Thymus (tissue), 11 donors: ENCODE data around the gene NCL. TPM values are rescaled to one million over a fixed set of nuclear protein-coding genes. Genes with fewer than 3 reads are reported as not detected.
"Not testable (repeated sequence)": the region's sequence is repeated elsewhere in the genome, so short reads cannot be mapped to it uniquely, and the experiment has no call there.

ENCODE experiments used
- DNase-seq, 9 donors: peaks; one replicate each; pipeline ENCODE4 v3.0.0-alpha.2; 2013; ENCODE audit warnings: low spot score in 9 of 9, low read depth in 6 of 9, missing footprints in 1 of 9
- H3K27ac ChIP-seq, 2 donors: one replicate each; pipeline ENCODE4 v1.5.1; 2013; ENCODE audit warnings: control low read depth in 1 of 2, low read depth in 1 of 2, low read length in 1 of 2, mild to moderate bottlenecking in 1 of 2, moderate library complexity in 1 of 2
- H3K27me3 ChIP-seq, 2 donors: one replicate each; pipeline ENCODE4 v1.5.1; 2013; ENCODE audit warnings: low read length in 1 of 2; ENCODE audit not compliant: control insufficient read depth in 2 of 2, insufficient read depth in 1 of 2
- H3K36me3 ChIP-seq, 2 donors: one replicate each; pipeline ENCODE4 v1.5.1; 2013; ENCODE audit warnings: low read length in 1 of 2, mild to moderate bottlenecking in 1 of 2, moderate library complexity in 1 of 2; ENCODE audit not compliant: control insufficient read depth in 2 of 2, insufficient read depth in 2 of 2
- H3K4me1 ChIP-seq, 2 donors: one replicate each; pipeline ENCODE4 v1.5.1; 2013; ENCODE audit warnings: low read length in 2 of 2; ENCODE audit not compliant: control insufficient read depth in 2 of 2, insufficient read depth in 2 of 2
- H3K4me3 ChIP-seq, 2 donors: one replicate each; pipeline ENCODE4 v1.5.1; 2013; ENCODE audit warnings: low read length in 2 of 2, control low read depth in 1 of 2, mild to moderate bottlenecking in 1 of 2
- H3K9me3 ChIP-seq, 2 donors: one replicate each; pipeline ENCODE4 v1.5.1; 2013; ENCODE audit warnings: low read length in 1 of 2, mild to moderate bottlenecking in 1 of 2; ENCODE audit not compliant: control insufficient read depth in 2 of 2, insufficient read depth in 1 of 2
- WGBS: extraction: QIAGEN DNeasy Blood & Tissue Kit; methylation state at CpG from one replicate; pipeline ENCODE4 v1.1.7; 2013; 5-methylcytosine and 5-hydroxymethylcytosine counted together
- polyA plus RNA-seq: library from polyadenylated mRNA; stranded (reverse); fragments of 200-250 nt; gene quantifications from one replicate; pipeline ENCODE4 v1.2.3, GENCODE V29; 2013
- total RNA-seq: library from RNA; stranded (reverse); fragments of 120-200 nt; gene quantifications from one replicate; pipeline ENCODE4 v1.2.4, GENCODE V29; 2013
- donor health status: healthy.

Gene NCL
- total and polyA plus RNA-seq, 2 donors, result 177 to 185 TPM

DNA sequence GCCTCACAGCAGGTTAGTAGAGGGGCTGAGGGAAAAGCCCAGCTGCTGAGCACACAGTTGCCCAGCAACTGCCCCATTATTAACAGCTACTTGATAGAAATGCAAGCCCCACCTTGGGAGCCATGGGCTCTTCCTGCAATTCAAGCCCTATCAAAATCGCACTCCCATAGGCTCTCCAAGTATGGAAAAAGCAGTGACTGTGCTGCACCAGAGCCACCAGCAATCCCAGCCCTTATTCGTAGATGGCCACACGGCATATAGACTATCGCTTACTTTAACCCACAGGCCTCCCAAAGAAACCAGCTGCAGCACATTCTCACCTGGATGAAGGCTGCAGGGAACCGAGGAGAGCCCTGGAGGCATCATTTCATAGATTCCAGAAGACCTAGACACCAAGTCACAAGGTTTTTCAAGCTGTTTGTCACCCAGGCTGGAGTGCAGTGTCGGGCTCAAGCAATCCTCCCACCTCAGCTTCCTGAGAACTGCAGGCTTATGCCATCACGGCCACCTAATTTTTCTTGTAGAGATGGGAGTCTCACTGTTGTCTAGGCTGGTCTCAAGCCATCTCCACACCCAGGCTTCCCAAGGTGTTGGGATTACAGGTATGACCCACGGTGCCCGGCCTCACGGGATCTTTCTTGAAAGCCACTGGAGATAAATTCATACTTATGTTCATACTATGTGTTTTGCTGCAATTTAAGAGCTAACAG lies 11.3 kb downstream of the NCL start:
- Histone ChIP-seq H3K27ac (peak overlapping the region; percentile 3 to 5), H3K36me3 (peaks cover 44 to 65% of the 10 kb centered on the region in 2 donors), H3K27me3 (no peaks in the 10 kb centered on the region), H3K4me1 (no peaks in the 10 kb centered on the region), H3K9me3 (peaks cover 0 to 3% of the 10 kb centered on the region in 2 donors), H3K4me3 (no peak overlapping the region)
- DNase-seq, result no peak
- WGBS, result 95% methylated on average over 10 of the region's 10 CpGs

DNA sequence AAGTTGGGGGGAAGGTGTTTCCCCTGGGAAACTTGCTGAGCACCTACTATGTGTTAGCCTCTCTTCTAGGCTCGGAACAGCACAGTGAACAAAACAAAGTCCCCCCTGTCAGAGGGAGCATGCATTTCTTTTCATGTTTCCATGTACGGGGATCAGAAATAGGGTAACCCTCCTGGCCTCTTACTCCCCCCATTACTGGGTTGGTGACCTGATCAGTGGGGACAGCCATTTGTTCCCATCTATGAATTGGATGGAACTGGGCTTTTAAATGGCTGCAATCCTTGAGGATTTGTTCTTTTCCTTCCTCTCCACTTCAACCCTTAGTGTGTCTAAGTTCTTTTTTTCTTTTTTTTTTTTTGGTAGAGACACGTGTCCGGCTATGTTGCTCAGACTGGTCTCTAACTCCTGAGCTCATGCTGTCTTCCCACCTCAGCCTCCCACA lies 13.7 kb downstream of the NCL start:
- Histone ChIP-seq H3K4me3 (no peak overlapping the region), H3K27me3 (no peaks in the 10 kb centered on the region)
- 93% methylated on average over 4 of the region's 4 CpGs for WGBS

DNA sequence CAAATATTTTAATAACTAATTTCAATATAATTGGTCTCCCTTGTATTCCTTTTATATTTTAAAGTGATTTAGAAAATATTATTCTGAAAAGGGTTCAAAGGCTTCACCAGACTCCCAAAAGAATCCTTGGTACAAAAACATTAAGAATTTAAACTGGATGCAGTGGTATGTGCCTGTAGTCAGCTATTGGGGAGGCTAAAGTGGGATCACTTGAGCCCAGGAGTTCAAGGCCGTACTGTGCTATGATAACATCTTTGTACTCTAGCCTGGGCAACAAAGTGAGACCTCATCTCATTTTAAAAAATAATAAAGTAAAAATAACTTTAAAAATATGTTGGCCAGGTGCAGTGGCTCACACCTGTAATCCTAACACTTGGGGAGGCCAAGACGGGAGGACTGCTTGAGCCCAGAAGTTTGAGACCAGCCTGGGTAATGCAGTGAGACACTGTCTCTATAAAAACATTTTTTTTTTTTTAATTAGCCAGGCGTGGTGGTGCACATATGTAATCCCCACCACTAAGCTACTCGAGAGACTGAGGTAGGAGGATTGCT lies 14.7 kb downstream of the NCL start:
- no peak for DNase-seq

More for the DNA sequence above, 13.7 kb downstream of the NCL start:
- Histone ChIP-seq H3K9me3 (peaks cover 0 to 3% of the 10 kb centered on the region in 2 donors), H3K36me3 (peaks cover 29 to 41% of the 10 kb centered on the region in 2 donors), H3K4me1 (no peaks in the 10 kb centered on the region), H3K27ac (no peak overlapping the region)
- DNase-seq, result no peak

DNA sequence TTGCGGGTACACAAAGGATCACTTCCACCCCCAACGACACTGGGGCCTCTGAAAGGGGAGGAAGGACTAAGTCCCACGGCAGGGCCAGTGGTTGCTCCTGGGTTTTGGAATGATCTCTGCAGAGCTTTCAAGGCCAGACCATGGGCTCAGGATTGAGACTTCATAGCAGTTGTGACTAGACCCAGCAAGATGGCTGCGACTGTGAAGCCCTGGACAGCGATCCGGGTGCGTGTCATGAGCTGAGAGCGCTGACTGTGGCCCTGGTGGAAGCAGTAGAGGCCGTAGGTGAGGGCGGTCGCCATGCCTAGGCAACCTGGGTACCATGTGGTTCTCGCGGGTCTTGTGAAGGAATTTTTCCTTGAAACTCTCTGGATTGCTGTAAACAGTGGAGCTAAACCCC lies 27.3 kb downstream of the NCL start:
- no peak for DNase-seq
- Histone ChIP-seq H3K27me3 (no peaks in the 10 kb centered on the region), H3K4me3 (no peak overlapping the region), H3K36me3 (no peaks in the 10 kb centered on the region), H3K4me1 (no peaks in the 10 kb centered on the region), H3K9me3 (peaks cover 0 to 3% of the 10 kb centered on the region in 2 donors), H3K27ac (no peak overlapping the region)
- WGBS, result 97% methylated on average over 13 of the region's 13 CpGs

More for the DNA sequence above, 14.7 kb downstream of the NCL start:
- Histone ChIP-seq H3K36me3 (peaks cover 20 to 31% of the 10 kb centered on the region in 2 donors), H3K4me3 (no peak overlapping the region), H3K9me3 (peaks cover 0 to 3% of the 10 kb centered on the region in 2 donors), H3K4me1 (no peaks in the 10 kb centered on the region), H3K27ac (no peak overlapping the region), H3K27me3 (no peaks in the 10 kb centered on the region)
- 96% methylated on average over 4 of the region's 4 CpGs for WGBS

GRCh38 chr2:231433990-231434389 lies 30.3 kb downstream of the NCL start:
- Histone ChIP-seq H3K9me3 (peaks cover 0 to 6% of the 10 kb centered on the region in 2 donors), H3K27ac (no peak overlapping the region), H3K36me3 (no peaks in the 10 kb centered on the region), H3K4me1 (no peaks in the 10 kb centered on the region), H3K27me3 (no peaks in the 10 kb centered on the region), H3K4me3 (no peak overlapping the region)
- WGBS, result 93% methylated on average over 8 of the region's 8 CpGs
- no peak for DNase-seq

- Histone ChIP-seq H3K36me3 (no peaks in the 10 kb centered on the region), H3K4me1 (no peaks in the 10 kb centered on the region), H3K4me3 (no peak overlapping the region), H3K9me3 (peaks cover 0 to 6% of the 10 kb centered on the region in 2 donors), H3K27me3 (no peaks in the 10 kb centered on the region), H3K27ac (no peak overlapping the region)
- 97% methylated on average over 4 of the region's 4 CpGs for WGBS
- DNase-seq, result no peak
Observed at GRCh38 chr2:231431606-231432005, 32.7 kb downstream of the NCL start.

DNA sequence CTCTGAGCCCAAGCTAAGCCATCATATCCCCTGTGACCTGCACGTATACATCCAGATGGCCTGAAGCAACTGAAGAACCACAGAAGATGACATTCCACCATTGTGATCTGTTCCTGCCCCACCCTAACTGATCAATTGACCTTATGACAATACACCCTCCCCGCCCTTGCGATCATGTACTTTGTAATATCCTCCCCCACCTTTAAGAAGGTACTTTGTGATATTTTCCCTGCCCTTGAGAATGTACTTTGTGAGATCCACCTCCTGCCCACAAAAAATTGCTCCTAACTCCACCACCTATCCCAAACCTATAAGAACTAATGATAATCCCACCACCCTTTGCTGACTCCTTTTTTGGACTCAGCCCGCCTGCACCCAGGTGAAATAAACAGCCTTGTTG lies 33.8 kb downstream of the NCL start:
- H3K36me3 ChIP-seq, H3K4me3 ChIP-seq, H3K9me3 ChIP-seq, H3K27me3 ChIP-seq, H3K27ac ChIP-seq, H3K4me1 ChIP-seq, DNase-seq: not testable (repeated sequence)
- 94% methylated on average over 4 of the region's 4 CpGs for WGBS

DNA sequence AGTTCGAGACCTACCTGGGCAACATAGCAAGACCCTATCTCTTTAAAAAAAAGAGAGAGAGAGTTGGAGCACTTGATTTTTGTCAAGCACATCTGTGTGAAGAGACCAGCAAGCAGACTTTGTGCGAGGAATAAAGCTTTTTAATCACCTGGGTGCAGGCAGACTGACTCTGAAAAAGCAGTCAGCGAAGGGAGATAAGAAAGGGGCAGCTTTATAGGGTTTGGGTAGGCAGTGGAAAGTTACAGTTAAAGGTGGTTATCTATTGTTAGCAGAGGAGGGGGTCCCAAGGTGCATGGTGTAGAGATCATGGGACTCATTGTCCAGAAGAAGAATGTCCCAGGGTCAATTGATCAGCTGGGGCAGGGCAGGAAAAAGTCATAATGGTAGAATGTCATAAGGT lies 34.4 kb downstream of the NCL start:
- DNase-seq, result no peak
- H3K27ac ChIP-seq, result no peak overlapping the region
- peaks cover 0 to 6% of the 10 kb centered on the region in 2 donors for H3K9me3 ChIP-seq

GRCh38 chr2:231429152-231429551 lies 35.1 kb downstream of the NCL start:
- no peaks in the 10 kb centered on the region for H3K27me3 ChIP-seq
- peaks cover 0 to 6% of the 10 kb centered on the region in 2 donors for H3K9me3 ChIP-seq
- no peaks in the 10 kb centered on the region for H3K36me3 ChIP-seq
- no peaks in the 10 kb centered on the region for H3K4me1 ChIP-seq
- H3K27ac ChIP-seq, result no peak overlapping the region
- no peak overlapping the region for H3K4me3 ChIP-seq
- WGBS, result 95% methylated on average over 6 of the region's 6 CpGs
- DNase-seq, result no peak

More for the DNA sequence above, 34.4 kb downstream of the NCL start:
- Histone ChIP-seq H3K36me3 (no peaks in the 10 kb centered on the region), H3K4me3 (no peak overlapping the region), H3K4me1 (no peaks in the 10 kb centered on the region), H3K27me3 (no peaks in the 10 kb centered on the region)
- WGBS, result 93% methylated on average over 3 of the region's 3 CpGs
